Lung (tissue), 12 donors: Measurements from ENCODE around the gene GBX2. TPM values are rescaled to one million over a fixed set of nuclear protein-coding genes. Genes with fewer than 3 reads are reported as not detected.

ENCODE experiments used
- ATAC-seq: fragments of 200-7000 bp; cut with Tn5 transposase; one replicate; pipeline ENCODE4 v1.9.1; 2020; ENCODE audit warnings: moderate number of reproducible peaks; ENCODE audit not compliant: insufficient read depth, low FRiP score
- DNase-seq, 3 donors: peaks; one replicate each; pipeline ENCODE4 v3.0.0-alpha.2; 2013 to 2017
- H3K27ac ChIP-seq, 2 donors: one replicate each; pipeline ENCODE4 v1.5.1; 2013; ENCODE audit warnings: mild to moderate bottlenecking in 2 of 2, moderate library complexity in 2 of 2, control low read depth in 1 of 2, inconsistent platforms in 1 of 2, low read depth in 1 of 2, low read length in 1 of 2
- H3K27me3 ChIP-seq, 3 donors: one replicate each; pipeline ENCODE4 v1.5.1; 2013; ENCODE audit warnings: low read length in 2 of 3; ENCODE audit not compliant: control insufficient read depth in 3 of 3, insufficient read depth in 3 of 3
- H3K36me3 ChIP-seq, 4 donors: one replicate each; pipeline ENCODE4 v1.5.1; 2013; ENCODE audit warnings: low read length in 4 of 4, mild to moderate bottlenecking in 1 of 4, moderate library complexity in 1 of 4; ENCODE audit not compliant: control insufficient read depth in 4 of 4, insufficient read depth in 4 of 4
- H3K4me1 ChIP-seq, 5 donors: one replicate each; pipeline ENCODE4 v1.5.1; 2013; ENCODE audit warnings: low read length in 5 of 5, mild to moderate bottlenecking in 2 of 5, moderate library complexity in 1 of 5; ENCODE audit not compliant: control insufficient read depth in 5 of 5, insufficient read depth in 5 of 5
- H3K4me3 ChIP-seq: one replicate; pipeline ENCODE4 v1.5.1; 2013; ENCODE audit warnings: mild to moderate bottlenecking, control low read depth, moderate library complexity
- H3K9ac ChIP-seq, 2 donors: one replicate each; pipeline ENCODE4 v1.5.1; 2013; ENCODE audit warnings: low read length in 2 of 2, control low read depth in 1 of 2; ENCODE audit not compliant: insufficient read depth in 1 of 2
- H3K9me3 ChIP-seq, 4 donors: one replicate each; pipeline ENCODE4 v1.5.1; 2013; ENCODE audit warnings: low read length in 3 of 4, mild to moderate bottlenecking in 1 of 4, moderate library complexity in 1 of 4; ENCODE audit not compliant: control insufficient read depth in 4 of 4, insufficient read depth in 3 of 4
- CTCF ChIP-seq: IDR thresholded peaks from 2 replicates; pipeline ENCODE4 v1.5.1; 2012; ENCODE audit warnings: mild to moderate bottlenecking; ENCODE audit errors: control extremely low read depth, extremely low read depth
- WGBS, 2 donors: extraction: QIAGEN DNeasy Blood & Tissue Kit; methylation state at CpG; one replicate each; pipeline ENCODE4 v1.1.7; 2013; 5-methylcytosine and 5-hydroxymethylcytosine counted together
- polyA plus RNA-seq, 2 donors: library from polyadenylated mRNA; stranded (reverse); fragments of 200-250 nt; gene quantifications; one replicate each; pipeline ENCODE4 v1.2.1, GENCODE V29; 2013
- total RNA-seq, 2 donors: library from RNA; depleted of rRNA in 1 of 2; stranded (reverse); fragments of >200 nt in 1 of 2; gene quantifications; one replicate each; pipeline ENCODE4 v1.2.1, GENCODE V29; 2014 to 2021
- donor health status: control.
- donor health status: control.
- donor health status: Bipolar disorder and iron deficiency.
- donor health status: healthy.
- donor health status: DM: yes; HTN: yes; CAD: no.

The GBX2 gene
- total and polyA plus RNA-seq, 4 donors, result 0.17 TPM; not detected in 3

GRCh38 chr2:236121546-236121945, 46.6 kb downstream of the GBX2 start:
- H3K27me3 ChIP-seq, result no peaks in the 10 kb centered on the region
- H3K4me1 ChIP-seq, result peaks cover 0 to 5% (median 0%) of the 10 kb centered on the region in 5 donors
- no peak overlapping the region for H3K4me3 ChIP-seq
- ATAC-seq (no peak), DNase-seq (no peak)
- no peak for TF ChIP-seq CTCF
- WGBS, 2 donors, result 95 to 97% methylated on average over 7 of the region's 7 CpGs
- H3K36me3 ChIP-seq, result peaks cover 0 to 13% (median 3%) of the 10 kb centered on the region in 4 donors
- H3K9ac ChIP-seq, result no peak overlapping the region
- no peak overlapping the region for H3K27ac ChIP-seq
- no peaks in the 10 kb centered on the region for H3K9me3 ChIP-seq

- H3K4me3 ChIP-seq, result no peak overlapping the region
- no peaks in the 10 kb centered on the region for H3K9me3 ChIP-seq
- no peak overlapping the region for H3K27ac ChIP-seq
- 72 to 76% methylated on average over 5 of the region's 5 CpGs for WGBS, 2 donors
- ATAC-seq (no peak), DNase-seq (no peak)
- no peaks in the 10 kb centered on the region for H3K27me3 ChIP-seq
- H3K36me3 ChIP-seq, result peaks cover 0 to 13% (median 3%) of the 10 kb centered on the region in 4 donors
- no peak overlapping the region for H3K9ac ChIP-seq
- H3K4me1 ChIP-seq, result peaks cover 0 to 5% (median 0%) of the 10 kb centered on the region in 5 donors
- no peak for TF ChIP-seq CTCF
Observed at GRCh38 chr2:236120829-236121228, 47.4 kb downstream of the GBX2 start.

- Histone ChIP-seq H3K27me3 (no peaks in the 10 kb centered on the region), H3K4me1 (peaks cover 0 to 5% (median 0%) of the 10 kb centered on the region in 5 donors), H3K9me3 (peaks cover 0 to 2% (median 0%) of the 10 kb centered on the region in 4 donors), H3K27ac (no peak overlapping the region), H3K9ac (no peak overlapping the region), H3K36me3 (peaks cover 0 to 11% (median 3%) of the 10 kb centered on the region in 4 donors), H3K4me3 (no peak overlapping the region)
- 78 to 80% methylated on average over 29 of the region's 29 CpGs for WGBS, 2 donors
- ATAC-seq (no peak), DNase-seq (no peak)
- TF ChIP-seq CTCF, result no peak
Observed at GRCh38 chr2:236120141-236120601, 48.0 kb downstream of the GBX2 start.

GRCh38 chr2:236119476-236119875, 48.7 kb downstream of the GBX2 start:
- ATAC-seq, result no peak
- no peak for DNase-seq
- no peaks in the 10 kb centered on the region for H3K27me3 ChIP-seq
- no peak overlapping the region for H3K4me3 ChIP-seq
- peaks cover 0 to 11% (median 2%) of the 10 kb centered on the region in 4 donors for H3K36me3 ChIP-seq
- WGBS, 2 donors, result 86 to 91% methylated on average over 13 of the region's 13 CpGs
- no peak overlapping the region for H3K27ac ChIP-seq
- H3K9ac ChIP-seq, result no peak overlapping the region
- TF ChIP-seq CTCF, result no peak
- peaks cover 0 to 4% (median 0%) of the 10 kb centered on the region in 4 donors for H3K9me3 ChIP-seq
- peaks cover 0 to 5% (median 0%) of the 10 kb centered on the region in 5 donors for H3K4me1 ChIP-seq
